IPS-15b (cell line): ENCODE data around the gene SREBF2.

ENCODE experiments used
- H3K27me3 ChIP-seq: one replicate; pipeline ENCODE4 v1.6.1; 2013; ENCODE audit warnings: low read length; ENCODE audit not compliant: control insufficient read depth, insufficient read depth
- H3K36me3 ChIP-seq: one replicate; pipeline ENCODE4 v1.6.1; 2013; ENCODE audit warnings: low read length; ENCODE audit not compliant: control insufficient read depth, insufficient read depth
- H3K4me1 ChIP-seq: one replicate; pipeline ENCODE4 v1.6.1; 2013; ENCODE audit warnings: mild to moderate bottlenecking, low read length; ENCODE audit not compliant: control insufficient read depth, insufficient read depth
- H3K4me3 ChIP-seq: one replicate; pipeline ENCODE4 v1.5.1; 2013; ENCODE audit warnings: low read depth, low read length
- H3K9ac ChIP-seq: one replicate; pipeline ENCODE4 v1.6.1; 2013; ENCODE audit warnings: low read depth, mild to moderate bottlenecking, low read length
- H3K9me3 ChIP-seq: one replicate; pipeline ENCODE4 v1.6.1; 2013; ENCODE audit warnings: mild to moderate bottlenecking, low read length; ENCODE audit not compliant: control insufficient read depth, insufficient read depth

Gene SREBF2

GRCh38 chr22:41925783-41926460, 93.0 kb downstream of the SREBF2 start:
- peaks cover 36% of the 10 kb centered on the region for H3K27me3 ChIP-seq
- peak overlapping the region; percentile 32 for H3K4me3 ChIP-seq
- no peaks in the 10 kb centered on the region for H3K4me1 ChIP-seq
- no peaks in the 10 kb centered on the region for H3K36me3 ChIP-seq
- no peak overlapping the region for H3K9ac ChIP-seq
- H3K9me3 ChIP-seq, result no peaks in the 10 kb centered on the region

DNA sequence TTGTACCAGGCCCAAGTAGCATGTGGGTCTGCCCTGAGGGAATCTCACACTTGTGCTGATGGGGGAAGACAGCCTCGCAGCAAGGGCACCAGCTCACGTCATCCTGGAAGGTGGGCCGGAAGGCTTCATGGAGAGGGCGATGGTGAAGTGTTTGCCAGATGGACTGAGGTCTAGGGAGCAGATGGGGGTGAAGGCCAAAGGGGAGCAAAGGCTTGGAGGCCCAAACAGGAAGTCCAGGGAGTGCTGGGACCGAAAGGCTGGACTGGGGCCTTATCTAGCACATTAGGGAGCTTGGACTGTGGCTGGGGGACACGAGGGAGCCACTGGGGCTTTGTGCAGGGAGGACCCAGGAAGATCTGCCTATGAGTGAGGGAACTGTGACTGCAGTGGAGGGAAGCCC, 94.9 kb downstream of the SREBF2 start:
- Histone ChIP-seq H3K36me3 (no peaks in the 10 kb centered on the region), H3K9me3 (no peaks in the 10 kb centered on the region), H3K27me3 (peaks cover 30% of the 10 kb centered on the region), H3K4me1 (no peaks in the 10 kb centered on the region), H3K9ac (no peak overlapping the region), H3K4me3 (no peak overlapping the region)

- Histone ChIP-seq H3K27me3 (peaks cover 20% of the 10 kb centered on the region), H3K36me3 (no peaks in the 10 kb centered on the region), H3K9ac (no peak overlapping the region), H3K4me3 (no peak overlapping the region), H3K9me3 (no peaks in the 10 kb centered on the region), H3K4me1 (no peaks in the 10 kb centered on the region)
These were observed 95.9 kb downstream of the SREBF2 start for GRCh38 chr22:41928593-41929417.

GRCh38 chr22:41929418-41929810, 96.5 kb downstream of the SREBF2 start:
- no peak overlapping the region for H3K9ac ChIP-seq
- no peaks in the 10 kb centered on the region for H3K4me1 ChIP-seq
- H3K4me3 ChIP-seq, result no peak overlapping the region
- no peaks in the 10 kb centered on the region for H3K36me3 ChIP-seq
- peaks cover 19% of the 10 kb centered on the region for H3K27me3 ChIP-seq
- no peaks in the 10 kb centered on the region for H3K9me3 ChIP-seq

GRCh38 chr22:41931701-41932269, 98.9 kb downstream of the SREBF2 start:
- Histone ChIP-seq H3K4me3 (no peak overlapping the region), H3K27me3 (peaks cover 8% of the 10 kb centered on the region), H3K9me3 (no peaks in the 10 kb centered on the region), H3K4me1 (no peaks in the 10 kb centered on the region), H3K9ac (no peak overlapping the region), H3K36me3 (no peaks in the 10 kb centered on the region)

- no peak overlapping the region for H3K4me3 ChIP-seq
- H3K27me3 ChIP-seq, result peaks cover 3% of the 10 kb centered on the region
- H3K4me1 ChIP-seq, result no peaks in the 10 kb centered on the region
- no peak overlapping the region for H3K9ac ChIP-seq
- H3K9me3 ChIP-seq, result no peaks in the 10 kb centered on the region
- H3K36me3 ChIP-seq, result peaks cover 2% of the 10 kb centered on the region
These were observed 99.4 kb downstream of the SREBF2 start for GRCh38 chr22:41932353-41932752.

DNA sequence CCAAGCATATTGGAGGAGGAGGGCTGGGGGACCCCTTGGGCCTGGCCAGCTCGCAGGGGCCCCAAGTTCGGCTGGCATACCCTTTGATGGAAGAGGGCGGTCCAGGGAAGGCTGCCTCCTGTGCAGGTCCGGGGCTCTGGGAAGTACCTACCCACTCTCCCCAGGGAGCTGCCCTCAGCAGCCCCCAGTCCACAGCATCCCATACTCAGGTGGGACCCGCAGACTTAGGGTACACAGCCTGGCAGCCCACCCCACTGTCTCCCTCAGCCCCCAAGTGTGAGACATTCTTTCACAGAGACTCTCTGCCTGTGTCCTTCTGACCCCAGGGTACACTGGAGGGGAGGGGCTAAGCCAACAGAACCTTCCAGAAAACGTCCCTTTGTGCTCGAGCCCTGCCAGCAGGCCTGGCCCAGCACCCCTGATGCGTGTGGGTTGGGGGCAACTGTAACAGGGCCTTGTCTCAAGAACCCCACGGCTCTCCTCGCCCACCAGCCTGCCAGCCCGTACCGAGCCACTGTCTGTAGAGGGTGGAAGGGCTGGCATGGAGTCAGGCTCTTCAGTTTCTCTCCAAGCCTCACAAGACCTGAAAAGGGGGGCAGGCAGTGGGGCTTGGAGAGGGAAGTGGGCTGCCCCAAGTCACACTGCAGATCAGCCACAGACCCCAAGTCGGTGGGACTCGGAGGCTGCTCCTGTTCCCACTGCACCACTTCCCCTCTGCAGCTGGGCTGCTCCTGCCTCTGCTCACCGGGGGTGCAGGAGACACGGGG, 100.7 kb downstream of the SREBF2 start:
- H3K9ac ChIP-seq, result no peak overlapping the region
- H3K4me1 ChIP-seq, result no peaks in the 10 kb centered on the region
- H3K36me3 ChIP-seq, result peaks cover 2% of the 10 kb centered on the region
- no peaks in the 10 kb centered on the region for H3K9me3 ChIP-seq
- no peak overlapping the region for H3K4me3 ChIP-seq
- no peaks in the 10 kb centered on the region for H3K27me3 ChIP-seq

DNA sequence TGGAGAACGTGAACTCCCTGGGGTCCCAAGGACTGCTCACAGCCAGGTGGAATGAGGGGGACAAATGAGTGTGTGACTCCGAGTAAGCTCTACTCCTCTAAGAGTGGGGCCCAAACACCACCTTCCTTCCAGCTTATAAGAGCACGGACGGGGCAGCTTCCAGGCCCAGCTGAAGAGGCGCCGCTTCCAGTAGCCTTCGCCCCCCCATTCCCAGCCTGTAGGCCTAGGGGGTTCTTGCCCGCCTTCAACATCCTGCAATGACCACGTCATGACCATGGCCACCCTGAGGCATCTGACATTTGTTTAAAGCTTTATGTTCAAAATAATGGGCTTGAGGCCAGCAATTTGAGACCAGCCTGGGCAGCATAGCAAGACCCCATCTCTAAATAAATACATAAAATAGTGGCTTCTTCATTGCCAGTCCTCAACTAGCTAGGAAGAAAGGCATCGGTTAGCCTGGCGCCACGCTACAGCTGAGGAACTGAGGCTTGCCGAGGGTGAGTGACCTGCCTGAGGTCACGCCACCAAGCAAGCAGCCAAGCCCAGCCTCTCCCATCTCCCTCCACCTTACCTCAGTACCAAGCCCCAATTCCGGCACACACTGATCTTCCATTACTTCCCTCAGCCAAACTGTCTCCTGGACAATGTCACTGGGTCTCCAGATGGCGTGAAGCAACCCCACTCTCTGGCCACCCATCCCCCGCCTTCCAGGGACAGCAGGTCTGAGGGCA, 101.5 kb downstream of the SREBF2 start:
- Histone ChIP-seq H3K4me1 (no peaks in the 10 kb centered on the region), H3K9ac (no peak overlapping the region), H3K36me3 (peaks cover 5% of the 10 kb centered on the region), H3K9me3 (no peaks in the 10 kb centered on the region), H3K4me3 (no peak overlapping the region), H3K27me3 (no peaks in the 10 kb centered on the region)

GRCh38 chr22:41935015-41935351, 102.1 kb downstream of the SREBF2 start:
- Histone ChIP-seq H3K36me3 (peaks cover 7% of the 10 kb centered on the region), H3K9me3 (no peaks in the 10 kb centered on the region), H3K4me1 (no peaks in the 10 kb centered on the region), H3K4me3 (no peak overlapping the region), H3K9ac (no peak overlapping the region), H3K27me3 (no peaks in the 10 kb centered on the region)

GRCh38 chr22:41935509-41935908, 102.6 kb downstream of the SREBF2 start:
- Histone ChIP-seq H3K4me1 (no peaks in the 10 kb centered on the region), H3K9me3 (no peaks in the 10 kb centered on the region), H3K27me3 (no peaks in the 10 kb centered on the region), H3K36me3 (peaks cover 9% of the 10 kb centered on the region), H3K9ac (no peak overlapping the region), H3K4me3 (no peak overlapping the region)

DNA sequence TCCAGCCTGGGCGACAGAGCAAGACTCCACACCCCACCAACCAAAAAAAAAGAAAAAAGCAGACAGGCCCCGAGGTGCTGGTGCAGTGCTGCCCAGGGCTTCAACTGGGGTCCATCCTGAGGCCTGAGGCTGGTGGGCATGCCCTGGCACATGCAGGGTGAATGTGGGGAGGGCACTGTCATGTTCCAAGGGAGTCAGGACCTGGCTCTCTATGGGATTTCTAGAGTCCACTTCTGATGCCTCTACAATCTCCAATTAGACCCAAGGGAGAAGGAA, 103.9 kb downstream of the SREBF2 start:
- peaks cover 13% of the 10 kb centered on the region for H3K36me3 ChIP-seq
- H3K4me3 ChIP-seq, result no peak overlapping the region
- H3K4me1 ChIP-seq, result no peaks in the 10 kb centered on the region
- no peak overlapping the region for H3K9ac ChIP-seq
- no peaks in the 10 kb centered on the region for H3K27me3 ChIP-seq
- no peaks in the 10 kb centered on the region for H3K9me3 ChIP-seq
